HG03064 (cell line): ENCODE measurements around the gene RBM28.

ENCODE experiments used
- ATAC-seq: cut with Tn5 transposase; IDR thresholded peaks from one replicate; pipeline ENCODE4 v1.9.1; 2021; ENCODE audit warnings: low read depth; ENCODE audit not compliant: unreplicated experiment

RBM28 gene

DNA sequence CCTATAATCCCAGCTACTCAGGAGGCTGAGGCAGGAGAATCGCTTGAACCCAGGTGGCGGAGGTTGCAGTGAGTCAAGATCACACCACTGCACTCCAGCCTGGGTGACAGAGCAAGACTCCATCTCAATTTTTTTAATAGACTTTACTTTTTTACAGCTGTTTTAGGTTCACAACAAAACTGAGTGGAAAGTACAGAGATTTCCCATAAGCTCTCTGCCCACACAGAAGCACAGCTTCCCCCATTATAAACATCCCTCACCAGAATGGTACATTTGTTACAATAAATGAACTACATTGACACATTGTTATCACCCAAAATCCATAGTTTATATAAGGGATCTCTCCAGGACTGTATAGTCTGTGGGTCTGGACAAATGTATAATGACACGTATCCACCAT, 32.4 kb upstream of the RBM28 start:
- no peak for ATAC-seq

DNA sequence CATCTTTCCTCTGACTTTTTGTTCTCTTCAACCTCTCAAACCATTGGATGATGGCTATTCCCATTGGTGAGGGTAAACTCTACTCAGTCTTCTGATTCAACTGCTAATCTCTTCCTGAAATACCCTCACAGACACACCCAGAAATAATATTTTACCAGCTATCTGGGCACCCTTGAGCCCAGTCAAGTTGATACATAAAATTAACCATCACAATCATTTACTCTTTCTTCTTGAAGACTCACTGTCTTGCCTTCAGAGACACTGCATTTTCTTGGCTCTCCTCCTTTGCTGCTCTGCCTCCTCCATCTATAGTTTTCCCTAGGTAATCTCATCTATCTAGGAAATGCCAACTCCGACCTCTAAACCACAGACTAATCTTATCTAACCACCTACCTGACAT, 30.3 kb upstream of the RBM28 start:
- no peak for ATAC-seq

DNA sequence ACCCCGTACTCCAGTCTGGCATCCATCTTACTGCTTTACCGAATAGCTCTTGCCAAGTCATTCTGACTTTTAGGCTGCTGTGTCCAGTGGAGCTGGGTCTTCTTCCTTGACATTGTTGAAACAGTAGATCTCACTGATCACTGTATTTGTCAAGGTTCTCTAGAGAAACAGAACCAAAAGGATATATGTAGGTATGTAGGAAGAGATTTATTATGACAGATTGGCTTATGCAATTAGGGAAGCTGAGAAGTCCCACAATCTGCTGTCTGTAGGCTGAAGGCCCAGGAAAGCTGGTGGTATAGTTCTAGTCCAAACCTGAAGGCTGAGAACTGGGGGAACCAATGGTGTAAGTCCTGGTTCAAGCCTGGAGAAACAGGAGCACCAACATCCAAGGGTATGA, 29.9 kb upstream of the RBM28 start:
- no peak for ATAC-seq

DNA sequence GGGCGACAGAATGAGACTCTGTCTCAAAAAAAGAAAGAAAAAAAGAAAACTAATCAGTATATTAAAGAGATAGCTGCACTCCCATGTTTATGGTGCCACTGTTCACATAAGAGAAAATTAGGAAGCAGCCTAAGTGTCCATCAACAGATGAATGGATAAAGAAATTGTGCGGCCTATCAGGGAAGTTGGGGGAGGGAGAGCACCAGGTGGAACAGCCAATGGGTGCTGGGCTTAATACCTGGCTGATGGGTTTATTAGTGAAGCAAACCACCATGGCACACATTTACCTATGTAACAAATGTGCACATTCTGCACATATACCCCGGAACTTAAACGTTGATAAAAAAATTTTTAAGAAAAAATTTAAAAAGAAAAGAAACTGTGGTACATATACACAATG, 26.8 kb upstream of the RBM28 start:
- ATAC-seq, result no peak

DNA sequence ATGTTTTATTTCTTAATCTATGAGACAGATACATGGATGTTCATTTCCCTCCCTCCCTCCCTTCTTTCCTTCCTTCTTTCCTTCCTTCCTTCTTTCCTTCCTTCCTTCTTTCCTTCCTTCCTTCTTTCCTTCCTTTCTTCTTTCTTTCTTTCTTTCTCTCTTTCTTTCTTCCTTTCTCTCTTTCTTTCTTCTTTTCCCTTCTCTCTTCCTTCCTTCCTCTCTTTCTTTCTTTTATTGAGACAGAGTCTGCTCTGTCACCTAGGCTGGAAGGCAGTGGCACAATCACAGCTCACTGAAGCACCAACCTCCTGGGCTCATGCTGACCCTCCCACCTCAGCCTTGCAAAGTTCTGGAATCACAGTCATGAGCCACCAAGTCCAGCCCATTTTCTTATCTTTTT, 23.3 kb upstream of the RBM28 start:
- no peak for ATAC-seq

DNA sequence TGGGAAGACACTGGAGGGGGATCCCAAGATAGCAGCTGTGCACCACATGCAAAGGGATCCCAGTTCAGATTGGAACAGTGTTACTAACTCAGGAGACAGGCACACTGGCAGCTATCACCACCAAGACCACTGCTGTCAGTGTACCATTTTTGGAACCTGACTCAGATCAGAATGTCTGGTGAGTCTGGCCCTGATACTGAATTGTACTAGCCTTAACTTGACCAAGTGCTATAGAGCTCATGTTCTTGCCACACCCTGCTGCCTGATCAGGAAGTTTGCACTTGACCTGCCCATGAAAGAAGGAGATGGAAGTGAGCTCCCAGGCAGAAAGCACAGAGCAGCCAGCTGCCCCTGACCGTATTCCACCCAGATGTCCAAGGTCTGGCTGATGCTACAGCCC, 22.6 kb upstream of the RBM28 start:
- ATAC-seq, result no peak

DNA sequence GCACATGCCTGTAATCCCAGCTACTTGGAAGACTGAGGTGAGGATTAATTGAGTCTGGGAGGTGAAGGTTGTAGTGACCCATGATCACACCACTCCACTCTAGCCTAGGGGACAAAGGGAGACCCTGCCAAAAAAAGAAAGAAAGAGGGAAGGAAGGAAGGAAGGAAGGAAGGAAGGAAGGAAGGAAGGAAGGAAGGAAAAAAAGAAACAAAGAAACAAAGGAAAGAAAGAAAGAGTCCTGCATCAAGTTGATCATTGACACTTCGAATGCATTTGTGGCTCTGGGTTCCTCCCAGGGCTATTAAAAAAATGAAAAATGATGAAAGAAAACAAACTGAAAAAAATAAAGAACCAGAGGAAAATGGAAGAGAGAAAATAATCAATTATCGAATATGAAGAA, 21.7 kb upstream of the RBM28 start:
- ATAC-seq, result no peak

DNA sequence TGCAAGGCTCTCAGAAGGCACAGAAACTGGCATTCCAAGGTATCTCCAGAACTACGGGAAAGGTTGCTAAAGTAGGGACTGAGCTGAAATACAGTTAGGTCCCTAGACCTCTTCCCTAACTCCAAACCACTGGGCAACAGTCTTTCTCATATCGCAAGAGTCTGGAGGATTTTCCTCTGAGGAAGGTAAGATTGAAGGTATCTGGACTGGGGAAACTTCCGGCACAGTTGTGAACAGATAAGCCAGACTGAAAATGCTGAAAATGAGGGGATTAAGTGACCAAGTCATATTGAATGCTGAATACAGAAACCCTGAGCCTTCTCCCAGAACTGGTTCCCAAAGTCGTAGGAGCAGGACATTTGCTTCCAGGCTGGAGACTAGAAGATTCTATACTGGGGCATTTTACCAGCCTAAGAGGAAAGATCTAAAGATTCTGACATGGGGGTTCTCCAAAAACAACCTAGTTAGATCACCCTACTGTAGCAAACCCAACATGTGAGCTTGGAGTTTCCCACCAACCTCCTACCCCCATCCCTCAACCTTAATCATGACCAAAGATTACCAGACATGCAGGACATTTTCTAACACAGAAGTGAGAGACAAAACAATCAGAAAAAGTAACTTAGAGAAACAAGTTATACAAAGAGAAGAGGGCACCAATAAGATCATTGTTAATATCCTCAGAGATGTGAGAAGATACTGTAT, 20.6 kb upstream of the RBM28 start:
- ATAC-seq, result no peak

DNA sequence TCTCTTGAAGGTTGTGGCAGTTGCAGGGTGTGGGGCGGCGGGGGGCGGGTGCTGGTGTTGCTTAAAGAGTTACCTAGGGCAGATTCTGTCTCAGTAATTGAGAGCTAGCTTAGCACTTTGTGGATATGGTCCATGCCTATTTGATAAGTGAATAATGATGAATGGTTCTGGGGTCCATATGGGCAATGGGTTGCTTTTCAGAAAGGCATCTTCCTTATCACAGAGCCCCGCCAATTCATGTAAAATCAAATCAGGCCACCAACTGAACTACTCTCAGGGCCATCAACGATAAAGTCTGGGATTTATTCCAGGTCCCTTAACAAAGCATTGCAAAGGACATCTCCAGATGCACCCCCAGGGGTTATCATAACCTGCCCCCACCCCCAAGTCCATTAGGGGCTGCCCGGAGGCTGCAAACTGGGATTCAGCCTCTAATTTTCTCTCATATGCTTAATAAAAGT, 19.6 kb upstream of the RBM28 start:
- ATAC-seq, result no peak

DNA sequence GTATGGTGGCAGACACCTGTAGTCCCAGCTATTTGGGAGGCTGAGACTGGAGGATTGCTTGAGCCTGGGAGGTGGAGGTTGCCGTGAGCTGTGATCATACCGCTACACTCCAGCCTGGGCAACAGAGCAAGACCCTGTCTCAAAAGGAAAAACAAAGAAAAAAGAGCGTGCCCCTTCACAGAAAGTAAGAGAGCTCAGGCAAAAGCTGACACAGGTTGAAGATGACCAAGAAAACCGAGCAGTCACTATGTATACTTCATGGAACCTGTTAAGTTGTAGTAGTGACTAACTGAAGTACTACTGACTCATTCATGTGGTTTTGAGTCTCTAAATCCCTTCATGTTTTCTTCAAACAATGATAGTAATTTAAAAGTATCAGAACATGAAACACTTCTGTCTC, 19.0 kb upstream of the RBM28 start:
- ATAC-seq, result no peak

DNA sequence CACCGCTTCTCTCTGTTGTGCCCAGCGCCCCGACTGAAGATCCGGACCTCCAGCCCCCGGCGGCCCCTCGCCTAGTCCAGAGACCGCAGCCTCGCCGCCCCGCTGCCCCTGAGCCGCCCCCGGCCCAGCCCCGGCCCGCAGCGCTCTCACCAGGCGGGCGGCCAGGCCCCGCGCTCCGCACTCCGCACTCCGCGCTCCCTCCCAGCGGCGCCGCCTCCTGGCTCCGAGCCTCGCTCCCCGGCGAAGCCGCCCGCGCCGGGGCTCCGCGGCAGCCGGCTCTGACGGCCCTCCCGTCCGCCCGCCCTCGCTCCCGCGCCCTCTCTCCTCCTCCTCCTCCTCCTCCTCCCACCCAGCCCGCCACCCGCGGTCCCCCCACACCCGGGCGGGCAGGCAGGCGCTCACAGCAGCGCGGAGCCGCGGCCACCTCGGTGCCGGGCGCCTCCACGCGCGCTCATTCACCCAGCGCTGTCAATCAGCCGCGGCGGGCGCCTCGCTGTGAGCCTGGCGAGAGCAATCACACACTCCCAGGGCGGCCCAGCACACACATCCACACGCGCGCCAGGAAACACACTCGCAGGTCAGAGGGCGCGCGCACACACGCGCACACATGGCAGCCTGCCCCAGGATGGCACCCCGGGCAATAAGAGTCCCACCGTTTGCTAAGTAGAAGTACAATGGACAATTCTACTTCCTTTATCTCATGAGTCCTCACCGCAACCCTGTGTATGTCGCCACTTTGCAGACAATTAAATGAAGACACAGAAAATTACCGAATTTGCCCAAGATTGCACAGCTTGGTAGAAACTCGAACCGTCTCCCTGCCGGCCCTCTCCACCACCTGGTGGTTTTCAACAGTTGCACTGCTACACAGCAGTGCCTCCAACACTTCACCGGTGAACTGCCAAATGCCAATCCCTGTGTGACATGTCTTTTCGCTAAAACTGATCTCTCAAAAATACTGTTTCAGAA, 18.0 kb upstream of the RBM28 start, which contains the start of gene PRRT4:
Gene PRRT4 (minus strand): TSS at position 280 of the 969 bp plus-strand sequence.
- no peak for ATAC-seq

DNA sequence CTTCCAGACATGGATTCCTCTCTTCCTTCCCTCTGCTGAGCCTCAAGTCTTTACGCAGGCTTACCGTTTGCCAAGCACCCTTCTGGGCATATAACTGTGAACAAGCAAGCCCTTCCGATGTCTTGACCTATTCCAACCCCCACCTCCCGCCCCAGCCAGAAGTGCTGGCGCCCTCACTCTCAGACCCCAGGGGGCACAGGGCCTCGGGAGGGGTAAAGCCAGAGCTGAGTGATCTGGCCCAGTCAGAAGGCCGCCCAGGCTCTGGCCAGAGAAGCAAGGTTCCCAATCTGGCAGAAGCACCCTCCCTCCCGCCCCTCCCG, 16.6 kb upstream of the RBM28 start:
- no peak for ATAC-seq

DNA sequence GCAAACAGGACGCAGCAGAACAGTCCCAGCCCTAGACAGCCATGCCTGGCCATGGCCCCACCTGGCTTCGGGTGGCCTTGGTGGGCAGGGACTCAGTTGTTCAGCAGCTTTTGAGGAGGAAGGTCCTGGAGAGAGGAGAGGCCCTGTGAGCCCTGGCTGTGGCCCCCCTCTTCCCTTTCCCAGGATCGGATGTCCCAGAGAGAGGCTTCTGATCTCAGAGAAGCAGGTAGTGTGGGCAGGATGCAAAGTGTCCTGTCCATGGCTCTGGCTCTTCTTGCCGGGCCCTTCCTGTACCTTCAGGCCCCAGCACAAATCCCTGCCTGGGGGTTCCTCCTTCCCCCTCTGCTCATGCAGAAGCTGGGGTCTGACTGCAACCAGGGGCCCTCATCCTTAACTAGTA, 16.2 kb upstream of the RBM28 start:
- ATAC-seq, result no peak

DNA sequence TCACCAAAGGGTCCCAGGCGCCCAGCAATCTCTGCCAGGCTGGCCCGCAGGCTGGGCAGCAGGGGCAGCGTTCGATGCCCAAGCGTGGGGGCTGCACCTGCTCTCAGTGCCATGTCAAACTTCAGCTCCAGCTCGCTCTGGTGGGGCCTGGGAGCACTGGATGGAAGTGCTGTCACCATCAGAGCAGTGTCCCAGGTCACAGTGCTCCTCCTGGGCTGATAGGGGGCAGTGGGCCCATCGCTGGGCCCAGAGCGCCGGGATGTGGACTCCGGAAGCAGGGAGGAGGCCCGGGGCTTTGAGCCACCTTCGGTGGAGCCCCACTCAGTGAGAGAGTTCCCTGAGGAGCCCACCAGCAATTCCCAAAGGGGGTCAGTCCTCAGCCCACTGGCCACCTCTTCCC, 15.6 kb upstream of the RBM28 start:
- no peak for ATAC-seq

DNA sequence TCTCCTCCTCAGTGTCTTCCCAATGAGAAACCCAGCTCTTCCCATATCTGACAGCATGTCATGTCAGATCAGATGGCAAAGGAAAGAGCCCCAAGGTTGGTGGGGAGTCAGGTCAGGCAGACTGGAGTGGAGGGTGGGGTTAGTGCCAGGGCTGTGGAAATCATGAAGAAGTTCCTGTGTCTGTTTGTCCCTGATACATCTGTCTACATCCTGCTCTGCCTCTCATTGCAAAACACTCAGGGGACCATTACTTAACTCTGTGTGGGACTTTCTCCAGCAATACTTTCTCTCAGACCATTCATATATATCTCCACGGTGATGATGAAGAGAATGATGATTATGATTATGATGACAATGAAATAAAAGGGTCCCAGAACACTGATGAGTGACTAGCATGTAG, 14.5 kb upstream of the RBM28 start:
- ATAC-seq, result no peak

DNA sequence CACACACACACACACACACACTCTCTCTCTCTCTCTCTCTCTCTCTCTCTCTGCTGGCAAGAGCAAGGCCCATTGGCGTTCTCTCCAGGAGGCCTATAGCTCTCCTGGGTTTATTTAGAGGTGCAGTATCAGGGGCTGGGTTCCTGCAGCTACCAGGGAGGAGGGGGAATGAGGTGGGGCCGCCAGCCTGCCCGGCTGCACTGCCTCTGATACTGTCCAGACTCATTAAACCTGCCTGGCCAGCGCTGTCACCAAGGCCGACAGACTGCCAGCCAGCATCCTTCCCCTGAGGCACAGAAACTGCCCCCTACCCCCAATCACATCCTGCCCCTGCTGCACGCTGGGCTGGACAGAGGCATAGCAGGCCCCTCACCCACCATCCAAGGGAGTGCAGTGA, 13.5 kb upstream of the RBM28 start:
- no peak for ATAC-seq

DNA sequence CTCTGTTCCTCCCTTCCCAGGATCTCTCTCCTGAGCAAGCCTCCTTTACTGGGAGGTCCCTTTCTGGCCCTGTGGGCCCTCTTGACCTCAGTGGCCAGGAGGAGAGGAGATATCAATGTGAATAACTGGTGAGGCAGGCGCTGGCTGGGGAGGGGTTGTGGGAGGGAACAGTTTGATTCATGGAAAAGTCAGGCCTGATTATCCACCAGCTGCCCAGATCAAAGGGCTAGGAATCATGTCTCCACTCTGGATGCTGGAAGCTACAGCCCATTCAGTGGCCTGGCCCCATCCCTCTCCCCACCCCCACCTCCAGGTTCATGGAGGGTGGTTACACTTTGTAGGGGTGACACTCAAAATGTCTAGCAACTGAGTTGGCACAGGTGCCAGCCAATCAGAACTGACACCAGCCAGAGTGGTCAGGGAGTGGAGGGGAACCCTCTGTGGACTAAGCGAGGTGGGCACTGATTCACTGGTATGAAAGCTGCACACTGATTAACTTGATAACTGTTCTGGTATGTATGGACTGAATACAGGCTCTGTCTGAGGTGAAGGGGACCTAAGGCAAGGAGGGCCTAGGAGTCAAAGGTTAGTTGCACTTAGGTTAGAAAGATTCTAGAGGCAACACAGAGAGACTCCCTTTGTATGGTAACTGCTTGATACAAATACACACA, 13.0 kb upstream of the RBM28 start:
- no peak for ATAC-seq

DNA sequence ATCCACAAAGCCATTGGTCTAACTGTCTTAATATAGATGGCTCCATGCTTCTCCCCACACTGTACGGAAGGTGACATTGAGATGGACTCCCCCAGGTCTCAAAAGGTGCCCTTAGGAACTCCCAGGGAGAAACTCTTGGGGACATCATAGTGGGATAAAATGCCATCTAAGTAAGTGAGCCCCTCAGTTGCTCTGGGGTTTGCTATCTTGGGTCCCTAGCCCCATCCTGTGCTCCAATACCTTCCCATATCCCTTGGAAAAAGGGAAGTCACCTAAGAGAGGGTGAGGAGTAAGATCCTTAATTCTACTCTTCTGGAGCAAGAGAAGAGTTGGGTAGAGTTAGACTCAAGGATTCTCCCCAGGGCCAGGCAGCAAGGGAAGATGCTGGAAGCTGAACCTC, 9.9 kb upstream of the RBM28 start:
- ATAC-seq, result no peak

DNA sequence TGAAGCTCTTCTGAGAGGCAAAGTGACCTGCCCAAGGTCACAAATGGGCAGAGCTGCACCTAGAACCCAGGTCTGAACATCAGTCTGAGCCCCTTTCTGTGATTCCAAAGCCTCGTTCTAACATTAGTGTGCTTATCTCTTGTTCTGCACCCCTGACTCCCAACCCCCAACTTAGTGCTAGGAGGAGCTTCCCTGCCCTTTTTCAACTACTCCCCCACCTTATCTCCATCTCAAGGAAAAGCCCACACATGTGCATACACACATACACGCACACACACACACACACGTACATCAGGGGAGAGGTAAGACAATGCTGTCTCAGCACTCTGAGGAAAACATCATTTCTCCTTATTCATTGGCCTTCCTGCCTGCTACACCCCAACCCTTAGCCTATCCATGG, 9.5 kb upstream of the RBM28 start:
- no peak for ATAC-seq

DNA sequence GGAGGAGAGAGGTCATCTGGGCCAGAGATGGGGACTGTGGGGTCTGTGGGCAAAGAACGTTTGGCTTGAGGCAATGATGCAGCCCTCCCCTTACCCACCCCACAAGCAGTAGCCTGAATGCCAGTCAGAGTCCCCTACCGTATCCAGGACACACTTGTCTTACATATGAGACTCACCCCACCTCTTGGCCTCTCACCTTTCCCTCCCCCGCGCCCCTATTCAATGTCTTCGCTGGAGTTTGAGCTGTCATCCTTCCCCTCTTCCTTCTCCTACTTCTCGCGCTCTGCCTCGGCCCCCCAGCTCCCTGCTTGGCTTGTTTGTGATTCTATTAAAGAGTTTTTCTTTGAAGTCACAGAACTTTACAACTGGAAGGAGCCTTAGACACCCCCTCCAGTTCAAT, 8.9 kb upstream of the RBM28 start:
- ATAC-seq, result no peak

DNA sequence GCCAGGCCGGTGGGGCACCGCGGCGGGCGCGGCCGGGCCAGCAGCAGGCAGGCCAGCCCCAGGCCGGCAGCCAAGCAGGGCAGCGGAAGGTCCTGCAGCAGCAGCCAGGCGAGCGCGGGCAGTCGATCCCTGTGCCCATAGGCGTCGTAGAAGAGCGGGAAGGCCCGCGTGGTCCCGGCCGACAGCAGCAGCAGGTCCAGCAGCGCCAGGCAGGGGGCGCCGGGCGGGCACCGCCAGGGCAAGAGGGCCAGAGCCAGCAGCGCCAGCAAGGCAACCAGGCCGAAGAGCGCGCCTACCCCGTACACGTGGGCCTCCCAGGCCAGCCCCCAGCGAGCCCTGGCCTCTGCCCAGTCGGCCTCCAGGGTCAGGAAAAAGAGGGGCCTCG, 8.4 kb upstream of the RBM28 start:
- ATAC-seq, result no peak
